ENCODE data around the gene ETV4. TPM values are rescaled to one million over a fixed set of nuclear protein-coding genes. Genes with fewer than 3 reads are reported as not detected.

ETV4 gene
- total and polyA plus RNA-seq, 2 of the 13 experiments (the other 11 are each of a cell fraction or from before 2014, with no cell fraction given), result 128 to 330 TPM

GRCh38 chr17:43576563-43577229 lies 30.6 kb upstream of the ETV4 start (continued):
- TF ChIP-seq ZNF503 (CRISPR knock-in tag; IDR thresholded peaks at IDR 0.05), result no peak
- 0 out of 2 replicates have a peak, but pooled peaks have one; percentile 55 for TF ChIP-seq KLF6 (CRISPR knock-in tag; IDR thresholded peaks at IDR 0.05)
- TF ChIP-seq CBX5 (CRISPR knock-in tag; IDR thresholded peaks at IDR 0.05; ENCODE audit: borderline replicate concordance), result peak; percentile 86; the same call in 1 of the 2 replicates
- TF ChIP-seq HES4 (CRISPR knock-in tag; IDR thresholded peaks at IDR 0.05; ENCODE audit: borderline replicate concordance), result no peak
- 0 out of 2 replicates have a peak, but pooled peaks have one; percentile 52 for TF ChIP-seq ZNF556 (CRISPR knock-in tag; IDR thresholded peaks at IDR 0.05; ENCODE audit: borderline replicate concordance)
- peak; percentile 99 for TF ChIP-seq HNF4A (CRISPR knock-in tag; IDR thresholded peaks at IDR 0.05)
- TF ChIP-seq ATF7 (IDR thresholded peaks at IDR 0.05), result no peak
- TF ChIP-seq ATF7 (CRISPR knock-in tag; IDR thresholded peaks at IDR 0.05), result no peak
- TF ChIP-seq ZNF260 (CRISPR knock-in tag; IDR thresholded peaks at IDR 0.05; ENCODE audit: borderline replicate concordance, low read depth), result no peak
- TF ChIP-seq HMG20A (CRISPR knock-in tag; IDR thresholded peaks at IDR 0.05; ENCODE audit: borderline replicate concordance), result peak; percentile 51; the same call in 1 of the 2 replicates
- no peak for TF ChIP-seq CEBPB (IDR thresholded peaks at IDR 0.05; ENCODE audit: borderline replicate concordance, low read depth, low read length)
- TF ChIP-seq, protein P1, sequence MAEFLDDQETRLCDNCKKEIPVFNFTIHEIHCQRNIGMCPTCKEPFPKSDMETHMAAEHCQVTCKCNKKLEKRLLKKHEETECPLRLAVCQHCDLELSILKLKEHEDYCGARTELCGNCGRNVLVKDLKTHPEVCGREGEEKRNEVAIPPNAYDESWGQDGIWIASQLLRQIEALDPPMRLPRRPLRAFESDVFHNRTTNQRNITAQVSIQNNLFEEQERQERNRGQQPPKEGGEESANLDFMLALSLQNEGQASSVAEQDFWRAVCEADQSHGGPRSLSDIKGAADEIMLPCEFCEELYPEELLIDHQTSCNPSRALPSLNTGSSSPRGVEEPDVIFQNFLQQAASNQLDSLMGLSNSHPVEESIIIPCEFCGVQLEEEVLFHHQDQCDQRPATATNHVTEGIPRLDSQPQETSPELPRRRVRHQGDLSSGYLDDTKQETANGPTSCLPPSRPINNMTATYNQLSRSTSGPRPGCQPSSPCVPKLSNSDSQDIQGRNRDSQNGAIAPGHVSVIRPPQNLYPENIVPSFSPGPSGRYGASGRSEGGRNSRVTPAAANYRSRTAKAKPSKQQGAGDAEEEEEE (CRISPR knock-in tag; IDR thresholded peaks at IDR 0.05; ENCODE audit: borderline replicate concordance), result no peak
- TF ChIP-seq THRA (CRISPR knock-in tag; IDR thresholded peaks at IDR 0.05; ENCODE audit: borderline replicate concordance), result peak; percentile 77; the same call in 1 of the 2 replicates
- TF ChIP-seq, protein P2, sequence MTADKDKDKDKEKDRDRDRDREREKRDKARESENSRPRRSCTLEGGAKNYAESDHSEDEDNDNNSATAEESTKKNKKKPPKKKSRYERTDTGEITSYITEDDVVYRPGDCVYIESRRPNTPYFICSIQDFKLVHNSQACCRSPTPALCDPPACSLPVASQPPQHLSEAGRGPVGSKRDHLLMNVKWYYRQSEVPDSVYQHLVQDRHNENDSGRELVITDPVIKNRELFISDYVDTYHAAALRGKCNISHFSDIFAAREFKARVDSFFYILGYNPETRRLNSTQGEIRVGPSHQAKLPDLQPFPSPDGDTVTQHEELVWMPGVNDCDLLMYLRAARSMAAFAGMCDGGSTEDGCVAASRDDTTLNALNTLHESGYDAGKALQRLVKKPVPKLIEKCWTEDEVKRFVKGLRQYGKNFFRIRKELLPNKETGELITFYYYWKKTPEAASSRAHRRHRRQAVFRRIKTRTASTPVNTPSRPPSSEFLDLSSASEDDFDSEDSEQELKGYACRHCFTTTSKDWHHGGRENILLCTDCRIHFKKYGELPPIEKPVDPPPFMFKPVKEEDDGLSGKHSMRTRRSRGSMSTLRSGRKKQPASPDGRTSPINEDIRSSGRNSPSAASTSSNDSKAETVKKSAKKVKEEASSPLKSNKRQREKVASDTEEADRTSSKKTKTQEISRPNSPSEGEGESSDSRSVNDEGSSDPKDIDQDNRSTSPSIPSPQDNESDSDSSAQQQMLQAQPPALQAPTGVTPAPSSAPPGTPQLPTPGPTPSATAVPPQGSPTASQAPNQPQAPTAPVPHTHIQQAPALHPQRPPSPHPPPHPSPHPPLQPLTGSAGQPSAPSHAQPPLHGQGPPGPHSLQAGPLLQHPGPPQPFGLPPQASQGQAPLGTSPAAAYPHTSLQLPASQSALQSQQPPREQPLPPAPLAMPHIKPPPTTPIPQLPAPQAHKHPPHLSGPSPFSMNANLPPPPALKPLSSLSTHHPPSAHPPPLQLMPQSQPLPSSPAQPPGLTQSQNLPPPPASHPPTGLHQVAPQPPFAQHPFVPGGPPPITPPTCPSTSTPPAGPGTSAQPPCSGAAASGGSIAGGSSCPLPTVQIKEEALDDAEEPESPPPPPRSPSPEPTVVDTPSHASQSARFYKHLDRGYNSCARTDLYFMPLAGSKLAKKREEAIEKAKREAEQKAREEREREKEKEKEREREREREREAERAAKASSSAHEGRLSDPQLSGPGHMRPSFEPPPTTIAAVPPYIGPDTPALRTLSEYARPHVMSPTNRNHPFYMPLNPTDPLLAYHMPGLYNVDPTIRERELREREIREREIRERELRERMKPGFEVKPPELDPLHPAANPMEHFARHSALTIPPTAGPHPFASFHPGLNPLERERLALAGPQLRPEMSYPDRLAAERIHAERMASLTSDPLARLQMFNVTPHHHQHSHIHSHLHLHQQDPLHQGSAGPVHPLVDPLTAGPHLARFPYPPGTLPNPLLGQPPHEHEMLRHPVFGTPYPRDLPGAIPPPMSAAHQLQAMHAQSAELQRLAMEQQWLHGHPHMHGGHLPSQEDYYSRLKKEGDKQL (CRISPR knock-in tag; IDR thresholded peaks at IDR 0.05; ENCODE audit: low read depth), result no peak
- TF ChIP-seq NFE2L1 (CRISPR knock-in tag; IDR thresholded peaks at IDR 0.05; ENCODE audit: borderline replicate concordance), result no peak
- no peak for TF ChIP-seq ZNF253 (CRISPR knock-in tag; IDR thresholded peaks at IDR 0.05; ENCODE audit: borderline replicate concordance)
- no peak for TF ChIP-seq ZFP36L2 (CRISPR knock-in tag; IDR thresholded peaks at IDR 0.05)
- no peak for TF ChIP-seq FOXJ3 (CRISPR knock-in tag; IDR thresholded peaks at IDR 0.05; ENCODE audit: borderline replicate concordance)
